HepG2 (cell line): ENCODE measurements around the gene GAL3ST2. TPM values are rescaled to one million over a fixed set of nuclear protein-coding genes. Genes with fewer than 3 reads are reported as not detected.

Source experiments
- CHD2 ChIP-seq: IDR thresholded peaks from 2 replicates; pipeline ENCODE4 v1.6.1; 2011; ENCODE audit warnings: low read depth, low read length, improper control_type of control experiment
- FIP1L1 ChIP-seq: fragments of 200-400 bp; formaldehyde crosslinking; IDR thresholded peaks from 2 replicates; pipeline ENCODE4 v1.6.1; 2018; ENCODE audit warnings: low read depth, mild to moderate bottlenecking, low read length, moderate library complexity, borderline replicate concordance; ENCODE audit not compliant: insufficient read depth
- MED8 ChIP-seq: sonication (generic); formaldehyde crosslinking; IDR thresholded peaks from 2 replicates; pipeline ENCODE4 v1.8.1; 2023; ENCODE audit warnings: mild to moderate bottlenecking, missing genetic modification reagents; ENCODE audit not compliant: insufficient replicate concordance
- SETDB1 ChIP-seq: sonication (generic); formaldehyde crosslinking; IDR thresholded peaks from 2 replicates; pipeline ENCODE4 v1.5.1; 2020; ENCODE audit warnings: missing genetic modification reagents, mild to moderate bottlenecking, borderline replicate concordance
- SRSF9 ChIP-seq: fragments of 200-400 bp; formaldehyde crosslinking; IDR thresholded peaks from 2 replicates; pipeline ENCODE4 v1.6.1; 2018; ENCODE audit warnings: borderline replicate concordance, mild to moderate bottlenecking, low read depth, low read length; ENCODE audit not compliant: insufficient read depth, poor library complexity, severe bottlenecking
- YY1 ChIP-seq: IDR thresholded peaks from 2 replicates; pipeline ENCODE4 v1.6.1; 2011; ENCODE audit warnings: low read length, low read depth, moderate library complexity, mild to moderate bottlenecking; ENCODE audit not compliant: insufficient read depth, insufficient replicate concordance
- ZNF460 ChIP-seq: sonication (generic); formaldehyde crosslinking; IDR thresholded peaks from 2 replicates; pipeline ENCODE4 v1.5.1; 2020; ENCODE audit warnings: missing genetic modification reagents, mild to moderate bottlenecking, borderline replicate concordance
- ZNF772 ChIP-seq: sonication (generic); formaldehyde crosslinking; IDR thresholded peaks from 2 replicates; pipeline ENCODE4 v1.5.0; 2020; ENCODE audit warnings: mild to moderate bottlenecking, missing genetic modification reagents
- polyA plus RNA-seq, 8 experiments: library from polyadenylated mRNA; depleted of rRNA in 3 of 8; stranded (reverse) in 7 of 8; unstranded in 1 of 8; fragments of >200 nt; fragmentation: Illumina TruSeq in 4 of 8; extraction: Trizol in 4 of 8; gene quantifications; 2 replicates each; pipeline versions ENCODE4 v1.2.1 to v1.2.3, GENCODE V29; 2011 to 2016; ENCODE audit warnings: low read depth in 4 of 8, missing spikeins in 1 of 8, mixed read lengths in 1 of 8; ENCODE audit not compliant: insufficient read depth in 1 of 8
- total RNA-seq, 5 experiments: library from RNA; depleted of rRNA; stranded (reverse); fragments of >200 nt; fragmentation: Illumina TruSeq; extraction: Trizol; gene quantifications; 2 replicates each; pipeline ENCODE4 v1.2.3, GENCODE V29; 2016; ENCODE audit warnings: low read depth in 1 of 5
- TF ChIP-seq, protein P1 (sequence below): sonication (generic); formaldehyde crosslinking; IDR thresholded peaks from 2 replicates; pipeline ENCODE4 v1.5.0; 2020; ENCODE audit warnings: mild to moderate bottlenecking, missing genetic modification reagents
- TF ChIP-seq, protein P2 (sequence below): IDR thresholded peaks from 2 replicates; pipeline ENCODE4 v1.6.1; 2012; ENCODE audit warnings: low read length, improper control_type of control experiment
- TF ChIP-seq, protein P3 (sequence below): sonication (generic); formaldehyde crosslinking; IDR thresholded peaks from 2 replicates; pipeline ENCODE4 v1.4.0; 2020; ENCODE audit warnings: missing genetic modification reagents
- TF ChIP-seq, protein P4 (sequence below): IDR thresholded peaks from 2 replicates; pipeline ENCODE4 v1.6.1; 2016; ENCODE audit warnings: low read depth, missing genetic modification reagents, missing compliant biosample characterization

GAL3ST2 gene
- total and polyA plus RNA-seq, 2 of the 13 experiments (the other 11 are each of a cell fraction or from before 2014, with no cell fraction given), result 0.17 to 0.20 TPM

DNA sequence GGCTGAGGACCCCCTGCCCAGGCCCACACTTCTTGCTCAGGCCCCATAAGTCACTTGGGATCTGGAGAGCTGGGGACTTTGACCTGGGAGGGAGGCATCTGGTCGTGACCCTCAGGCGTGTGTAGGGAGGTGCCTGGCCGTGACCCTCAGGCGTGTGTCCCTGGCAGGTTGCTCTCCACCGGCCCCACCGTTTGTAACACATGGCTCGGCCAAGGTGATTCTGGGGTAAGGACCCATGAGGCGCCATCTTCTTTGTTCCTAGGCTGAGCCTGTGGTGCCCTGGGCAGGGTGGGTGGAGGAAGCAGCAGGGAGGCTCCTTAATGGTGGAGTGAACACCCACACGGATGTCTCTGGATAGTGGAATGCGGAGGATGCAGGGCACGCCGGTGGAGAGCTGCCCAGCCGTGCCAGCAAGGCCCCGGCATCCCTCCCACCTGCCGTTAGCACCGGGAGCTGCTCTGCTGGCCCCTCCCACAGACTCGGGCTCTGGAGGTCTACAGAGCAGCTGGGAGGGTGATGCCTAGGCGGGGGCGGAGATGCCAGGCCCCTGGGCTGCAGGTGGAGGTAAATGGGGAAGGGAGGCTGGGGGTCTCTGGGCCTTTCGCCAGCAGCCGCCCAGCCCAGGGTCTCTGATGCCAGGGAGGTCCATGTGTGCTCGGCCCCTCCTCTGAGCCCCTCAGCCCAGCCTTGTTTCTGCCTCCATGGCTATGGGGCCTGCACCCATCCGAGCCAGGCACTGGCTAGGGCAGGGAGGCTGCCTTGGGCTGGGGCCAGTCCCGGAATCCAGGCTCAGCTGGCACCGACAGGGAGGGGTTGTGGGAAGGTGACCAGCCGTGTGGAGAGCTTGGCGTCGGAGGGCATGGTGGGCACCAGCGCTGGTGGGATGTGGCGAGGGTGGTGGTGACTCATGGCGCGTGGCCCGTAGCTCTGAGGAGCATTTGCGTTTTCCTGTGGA lies 1.1 kb upstream of the GAL3ST2 start (continued):
- TF ChIP-seq FIP1L1, result no peak
- TF ChIP-seq SRSF9, result no peak
- no peak for TF ChIP-seq MED8 (CRISPR knock-in tag)
- TF ChIP-seq, protein P1, sequence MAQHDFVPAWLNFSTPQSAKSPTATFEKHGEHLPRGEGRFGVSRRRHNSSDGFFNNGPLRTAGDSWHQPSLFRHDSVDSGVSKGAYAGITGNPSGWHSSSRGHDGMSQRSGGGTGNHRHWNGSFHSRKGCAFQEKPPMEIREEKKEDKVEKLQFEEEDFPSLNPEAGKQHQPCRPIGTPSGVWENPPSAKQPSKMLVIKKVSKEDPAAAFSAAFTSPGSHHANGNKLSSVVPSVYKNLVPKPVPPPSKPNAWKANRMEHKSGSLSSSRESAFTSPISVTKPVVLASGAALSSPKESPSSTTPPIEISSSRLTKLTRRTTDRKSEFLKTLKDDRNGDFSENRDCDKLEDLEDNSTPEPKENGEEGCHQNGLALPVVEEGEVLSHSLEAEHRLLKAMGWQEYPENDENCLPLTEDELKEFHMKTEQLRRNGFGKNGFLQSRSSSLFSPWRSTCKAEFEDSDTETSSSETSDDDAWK, result no peak
- TF ChIP-seq, protein P2, sequence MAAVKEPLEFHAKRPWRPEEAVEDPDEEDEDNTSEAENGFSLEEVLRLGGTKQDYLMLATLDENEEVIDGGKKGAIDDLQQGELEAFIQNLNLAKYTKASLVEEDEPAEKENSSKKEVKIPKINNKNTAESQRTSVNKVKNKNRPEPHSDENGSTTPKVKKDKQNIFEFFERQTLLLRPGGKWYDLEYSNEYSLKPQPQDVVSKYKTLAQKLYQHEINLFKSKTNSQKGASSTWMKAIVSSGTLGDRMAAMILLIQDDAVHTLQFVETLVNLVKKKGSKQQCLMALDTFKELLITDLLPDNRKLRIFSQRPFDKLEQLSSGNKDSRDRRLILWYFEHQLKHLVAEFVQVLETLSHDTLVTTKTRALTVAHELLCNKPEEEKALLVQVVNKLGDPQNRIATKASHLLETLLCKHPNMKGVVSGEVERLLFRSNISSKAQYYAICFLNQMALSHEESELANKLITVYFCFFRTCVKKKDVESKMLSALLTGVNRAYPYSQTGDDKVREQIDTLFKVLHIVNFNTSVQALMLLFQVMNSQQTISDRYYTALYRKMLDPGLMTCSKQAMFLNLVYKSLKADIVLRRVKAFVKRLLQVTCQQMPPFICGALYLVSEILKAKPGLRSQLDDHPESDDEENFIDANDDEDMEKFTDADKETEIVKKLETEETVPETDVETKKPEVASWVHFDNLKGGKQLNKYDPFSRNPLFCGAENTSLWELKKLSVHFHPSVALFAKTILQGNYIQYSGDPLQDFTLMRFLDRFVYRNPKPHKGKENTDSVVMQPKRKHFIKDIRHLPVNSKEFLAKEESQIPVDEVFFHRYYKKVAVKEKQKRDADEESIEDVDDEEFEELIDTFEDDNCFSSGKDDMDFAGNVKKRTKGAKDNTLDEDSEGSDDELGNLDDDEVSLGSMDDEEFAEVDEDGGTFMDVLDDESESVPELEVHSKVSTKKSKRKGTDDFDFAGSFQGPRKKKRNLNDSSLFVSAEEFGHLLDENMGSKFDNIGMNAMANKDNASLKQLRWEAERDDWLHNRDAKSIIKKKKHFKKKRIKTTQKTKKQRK, result no peak
- TF ChIP-seq CHD2, result no peak
- peak; percentile 33; the same call in 1 of the 2 replicates for TF ChIP-seq ZNF460 (CRISPR knock-in tag)
- TF ChIP-seq ZNF772, result peak; percentile 63; the same call in 1 of the 2 replicates
- no peak for TF ChIP-seq SETDB1 (CRISPR knock-in tag)
- TF ChIP-seq, protein P3, sequence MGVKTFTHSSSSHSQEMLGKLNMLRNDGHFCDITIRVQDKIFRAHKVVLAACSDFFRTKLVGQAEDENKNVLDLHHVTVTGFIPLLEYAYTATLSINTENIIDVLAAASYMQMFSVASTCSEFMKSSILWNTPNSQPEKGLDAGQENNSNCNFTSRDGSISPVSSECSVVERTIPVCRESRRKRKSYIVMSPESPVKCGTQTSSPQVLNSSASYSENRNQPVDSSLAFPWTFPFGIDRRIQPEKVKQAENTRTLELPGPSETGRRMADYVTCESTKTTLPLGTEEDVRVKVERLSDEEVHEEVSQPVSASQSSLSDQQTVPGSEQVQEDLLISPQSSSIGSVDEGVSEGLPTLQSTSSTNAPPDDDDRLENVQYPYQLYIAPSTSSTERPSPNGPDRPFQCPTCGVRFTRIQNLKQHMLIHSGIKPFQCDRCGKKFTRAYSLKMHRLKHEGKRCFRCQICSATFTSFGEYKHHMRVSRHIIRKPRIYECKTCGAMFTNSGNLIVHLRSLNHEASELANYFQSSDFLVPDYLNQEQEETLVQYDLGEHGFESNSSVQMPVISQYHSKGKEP (CRISPR knock-in tag), result no peak
- TF ChIP-seq, protein P4, sequence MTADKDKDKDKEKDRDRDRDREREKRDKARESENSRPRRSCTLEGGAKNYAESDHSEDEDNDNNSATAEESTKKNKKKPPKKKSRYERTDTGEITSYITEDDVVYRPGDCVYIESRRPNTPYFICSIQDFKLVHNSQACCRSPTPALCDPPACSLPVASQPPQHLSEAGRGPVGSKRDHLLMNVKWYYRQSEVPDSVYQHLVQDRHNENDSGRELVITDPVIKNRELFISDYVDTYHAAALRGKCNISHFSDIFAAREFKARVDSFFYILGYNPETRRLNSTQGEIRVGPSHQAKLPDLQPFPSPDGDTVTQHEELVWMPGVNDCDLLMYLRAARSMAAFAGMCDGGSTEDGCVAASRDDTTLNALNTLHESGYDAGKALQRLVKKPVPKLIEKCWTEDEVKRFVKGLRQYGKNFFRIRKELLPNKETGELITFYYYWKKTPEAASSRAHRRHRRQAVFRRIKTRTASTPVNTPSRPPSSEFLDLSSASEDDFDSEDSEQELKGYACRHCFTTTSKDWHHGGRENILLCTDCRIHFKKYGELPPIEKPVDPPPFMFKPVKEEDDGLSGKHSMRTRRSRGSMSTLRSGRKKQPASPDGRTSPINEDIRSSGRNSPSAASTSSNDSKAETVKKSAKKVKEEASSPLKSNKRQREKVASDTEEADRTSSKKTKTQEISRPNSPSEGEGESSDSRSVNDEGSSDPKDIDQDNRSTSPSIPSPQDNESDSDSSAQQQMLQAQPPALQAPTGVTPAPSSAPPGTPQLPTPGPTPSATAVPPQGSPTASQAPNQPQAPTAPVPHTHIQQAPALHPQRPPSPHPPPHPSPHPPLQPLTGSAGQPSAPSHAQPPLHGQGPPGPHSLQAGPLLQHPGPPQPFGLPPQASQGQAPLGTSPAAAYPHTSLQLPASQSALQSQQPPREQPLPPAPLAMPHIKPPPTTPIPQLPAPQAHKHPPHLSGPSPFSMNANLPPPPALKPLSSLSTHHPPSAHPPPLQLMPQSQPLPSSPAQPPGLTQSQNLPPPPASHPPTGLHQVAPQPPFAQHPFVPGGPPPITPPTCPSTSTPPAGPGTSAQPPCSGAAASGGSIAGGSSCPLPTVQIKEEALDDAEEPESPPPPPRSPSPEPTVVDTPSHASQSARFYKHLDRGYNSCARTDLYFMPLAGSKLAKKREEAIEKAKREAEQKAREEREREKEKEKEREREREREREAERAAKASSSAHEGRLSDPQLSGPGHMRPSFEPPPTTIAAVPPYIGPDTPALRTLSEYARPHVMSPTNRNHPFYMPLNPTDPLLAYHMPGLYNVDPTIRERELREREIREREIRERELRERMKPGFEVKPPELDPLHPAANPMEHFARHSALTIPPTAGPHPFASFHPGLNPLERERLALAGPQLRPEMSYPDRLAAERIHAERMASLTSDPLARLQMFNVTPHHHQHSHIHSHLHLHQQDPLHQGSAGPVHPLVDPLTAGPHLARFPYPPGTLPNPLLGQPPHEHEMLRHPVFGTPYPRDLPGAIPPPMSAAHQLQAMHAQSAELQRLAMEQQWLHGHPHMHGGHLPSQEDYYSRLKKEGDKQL (CRISPR knock-in tag), result no peak
- peak; percentile 37 for TF ChIP-seq YY1
